Fibroblast of skin of left quadriceps (primary cell): ENCODE measurements around the gene DEF6.
"Not testable (repeated sequence)": the region's sequence is repeated elsewhere in the genome, so short reads cannot be mapped to it uniquely, and the experiment has no call there.

ENCODE experiments used
- DNase-seq, 2 experiments: peaks; one replicate each; pipeline ENCODE4 v3.0.0-alpha.2; 2013; ENCODE audit warnings: low read depth in 2 of 2

DEF6 gene

DNA sequence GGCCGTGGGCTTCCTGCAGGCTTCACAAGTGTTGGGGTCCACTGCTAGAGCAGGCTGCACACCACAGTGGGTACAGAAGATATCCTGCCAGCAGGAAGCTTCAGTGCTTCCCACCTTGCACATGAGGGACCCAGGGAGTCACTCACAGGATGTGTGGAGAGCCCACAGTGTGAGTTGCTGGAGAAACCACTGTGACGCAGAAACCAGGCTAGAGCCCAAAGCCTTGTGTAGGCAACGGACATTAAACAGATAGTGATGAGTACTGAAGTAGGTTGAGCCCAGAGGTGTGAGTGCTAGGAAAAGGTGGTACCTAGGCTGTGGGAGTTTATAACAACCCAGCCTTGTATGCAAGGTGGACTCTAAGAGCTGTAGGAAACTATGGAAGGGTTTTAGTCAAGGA is 18.9 kb upstream of the DEF6 start:
- no peak for DNase-seq

DNA sequence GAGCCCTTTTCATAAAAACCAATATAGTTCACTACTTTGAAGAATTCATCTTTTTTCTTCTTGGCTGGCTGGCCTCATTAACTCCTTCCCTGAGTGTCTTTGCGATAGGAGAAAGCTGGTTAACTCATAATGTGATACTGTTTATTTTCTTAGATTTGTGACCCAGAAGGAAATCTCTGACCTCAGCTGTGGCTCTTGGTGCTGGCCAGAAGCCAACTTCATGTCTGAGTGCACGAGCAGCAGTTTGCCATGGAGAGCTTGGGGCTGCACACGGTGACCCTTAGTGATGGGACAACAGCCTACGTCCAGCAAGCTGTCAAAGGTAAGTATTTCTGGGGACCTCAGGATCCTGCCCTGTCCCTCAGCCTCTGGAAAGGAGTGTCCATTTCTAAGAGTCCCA is 16.7 kb upstream of the DEF6 start:
- DNase-seq = no peak

- no peak for DNase-seq
Measured at GRCh38 chr6:35282472-35282871, 15.1 kb upstream of the DEF6 start.

- DNase-seq = no peak
Measured at GRCh38 chr6:35283361-35283760, 14.3 kb upstream of the DEF6 start.

- DNase-seq = no peak
Measured at GRCh38 chr6:35287671-35288396, 9.8 kb upstream of the DEF6 start.

- DNase-seq = no peak
Measured at GRCh38 chr6:35288834-35289233, 8.8 kb upstream of the DEF6 start.

DNA sequence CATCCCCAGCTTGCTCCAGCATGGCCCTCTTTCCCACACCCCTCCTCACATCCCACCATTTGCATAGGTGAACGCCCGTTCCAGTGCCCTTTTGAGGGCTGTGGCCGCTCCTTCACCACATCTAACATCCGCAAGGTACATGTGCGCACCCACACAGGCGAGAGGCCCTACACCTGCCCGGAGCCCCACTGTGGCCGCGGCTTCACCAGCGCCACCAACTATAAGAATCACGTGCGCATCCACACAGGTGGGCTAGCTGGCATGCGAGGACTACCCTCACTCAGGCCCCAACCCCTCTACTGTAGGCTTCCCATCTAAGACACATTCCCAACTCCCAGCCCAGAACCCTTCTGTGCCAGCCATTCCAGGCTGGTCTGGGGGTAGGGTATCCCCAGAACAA is 6.1 kb upstream of the DEF6 start:
- DNase-seq = no peak

GRCh38 chr6:35292494-35292893 is 5.1 kb upstream of the DEF6 start:
- DNase-seq = no peak

- no peak for DNase-seq
Measured at GRCh38 chr6:35293681-35294080, 3.9 kb upstream of the DEF6 start.

DNA sequence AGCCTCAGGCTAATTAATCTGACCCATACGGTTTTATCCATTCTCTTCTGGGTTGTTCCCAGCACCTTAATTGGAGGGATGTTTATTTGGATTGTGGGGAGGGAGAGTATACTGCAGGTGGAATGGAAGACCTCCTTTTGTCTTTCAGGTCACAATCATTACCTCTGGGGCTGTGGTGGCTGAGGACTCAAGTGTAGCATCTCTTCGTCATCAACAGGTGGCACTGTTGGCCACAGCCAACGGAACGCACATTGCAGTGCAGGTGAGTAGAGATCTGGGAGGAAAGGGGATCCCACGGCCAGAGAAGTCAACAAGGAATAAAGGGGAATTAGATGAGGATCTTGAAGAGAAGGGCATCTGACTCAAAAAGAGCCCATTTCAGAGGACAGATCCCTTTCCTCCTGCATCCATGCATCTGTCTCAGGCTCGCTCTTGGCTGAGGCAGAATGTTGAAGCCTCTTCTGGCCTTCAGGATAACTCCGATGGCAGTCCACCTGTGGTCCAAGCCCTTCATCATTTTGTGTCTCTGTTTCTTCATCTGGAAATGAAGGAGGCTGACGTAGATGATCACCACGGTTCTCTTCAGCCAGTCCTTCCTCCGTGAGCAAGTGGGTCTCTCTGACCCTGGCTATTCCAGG is 3.2 kb upstream of the DEF6 start:
- DNase-seq = no peak

- no peak for DNase-seq
Measured at GRCh38 chr6:35295036-35295435, 2.6 kb upstream of the DEF6 start.

- no peak for DNase-seq
Measured at GRCh38 chr6:35295521-35296315, 1.9 kb upstream of the DEF6 start.

DNA sequence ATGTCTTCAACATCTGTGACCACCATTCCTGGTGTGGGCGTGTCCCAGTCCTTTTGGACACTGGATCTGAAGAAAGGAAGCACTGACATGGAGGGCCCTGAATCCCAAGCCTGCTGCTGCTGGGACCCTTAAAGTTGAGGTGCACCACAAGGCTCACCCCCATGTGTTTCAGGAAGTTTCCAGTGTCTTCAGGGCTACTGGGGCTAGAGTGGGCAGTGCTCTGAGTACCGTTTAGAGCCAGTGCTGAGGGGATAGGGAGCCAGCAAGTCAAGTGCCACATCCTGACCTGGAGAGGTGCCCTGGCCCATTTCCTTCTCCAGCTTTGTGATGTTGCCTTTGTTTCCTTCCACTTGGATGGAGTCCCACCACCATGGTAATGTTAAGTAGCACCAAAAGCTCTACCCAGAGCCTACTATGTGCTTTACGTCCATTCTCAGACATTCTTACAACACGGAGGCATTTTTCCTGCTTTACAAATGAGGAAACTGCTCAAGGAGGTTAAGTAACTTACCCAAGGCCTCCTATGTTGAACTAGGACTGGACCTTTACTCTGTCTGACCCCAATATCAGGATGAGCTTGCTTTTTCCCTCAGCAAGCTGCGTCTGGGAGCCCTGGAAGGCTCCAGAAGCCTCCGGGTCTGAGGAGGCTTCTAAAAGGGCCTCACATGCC is 552 bp upstream of the DEF6 start:
- DNase-seq = no peak

DNA sequence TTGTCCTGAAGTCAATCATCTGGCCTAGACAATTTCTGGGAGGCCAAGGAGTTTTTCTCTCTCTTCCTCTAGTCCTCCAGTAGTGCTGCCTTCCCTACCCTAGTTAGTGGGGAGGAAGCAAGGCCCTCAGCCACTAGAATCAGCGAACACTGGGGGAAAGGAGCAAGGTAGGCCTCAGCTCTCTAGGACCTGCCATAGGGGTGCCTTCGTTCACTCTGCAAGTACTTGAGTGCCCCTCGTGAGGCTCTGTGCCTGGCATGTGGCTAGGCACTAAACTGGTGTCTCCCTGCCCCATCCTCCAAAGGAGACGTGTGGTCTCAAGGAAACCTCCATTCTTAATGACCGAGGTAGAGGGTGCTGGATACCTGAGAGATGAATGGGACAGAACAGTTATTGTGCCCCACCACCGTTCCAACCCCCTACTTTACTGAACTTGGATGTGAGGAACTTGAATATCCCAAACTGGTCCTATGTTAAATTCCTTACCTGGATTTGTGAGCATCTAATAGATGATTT is 1.1 kb downstream of the DEF6 start:
- no peak for DNase-seq

GRCh38 chr6:35299674-35300073 is 2.1 kb downstream of the DEF6 start:
- DNase-seq = no peak

GRCh38 chr6:35300848-35301247 is 3.2 kb downstream of the DEF6 start:
- DNase-seq = no peak

DNA sequence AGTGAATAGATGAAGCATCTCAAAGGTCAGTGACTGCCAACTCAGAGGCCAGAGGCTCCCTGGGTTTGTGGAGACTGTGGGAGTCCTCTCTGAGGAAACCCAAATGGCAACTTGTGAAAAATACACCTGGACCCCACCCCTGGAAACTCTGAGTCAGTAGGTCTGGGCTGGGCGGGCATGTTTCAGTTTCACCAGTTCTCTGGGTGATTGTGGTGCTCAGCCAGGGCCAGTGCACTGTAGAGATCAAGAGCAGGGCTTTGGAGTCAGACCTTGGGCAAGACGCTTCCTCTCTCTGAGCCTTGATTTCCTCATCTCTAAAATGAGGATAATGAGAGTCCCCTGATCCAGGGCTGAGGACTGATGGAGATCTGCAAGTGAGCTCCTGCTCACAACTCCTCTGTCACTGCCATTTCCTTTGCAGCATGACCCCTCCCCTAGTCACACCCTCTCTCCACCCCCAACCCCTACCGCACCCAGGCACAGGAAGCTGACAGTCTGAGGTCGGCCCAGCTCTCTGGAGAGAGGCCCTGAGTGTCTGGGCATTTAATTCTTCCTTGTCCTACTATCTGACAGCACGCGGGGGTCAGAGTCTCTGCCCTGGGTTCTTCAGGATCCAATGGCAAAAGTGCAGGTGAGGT is 5.1 kb downstream of the DEF6 start:
- no peak for DNase-seq

DNA sequence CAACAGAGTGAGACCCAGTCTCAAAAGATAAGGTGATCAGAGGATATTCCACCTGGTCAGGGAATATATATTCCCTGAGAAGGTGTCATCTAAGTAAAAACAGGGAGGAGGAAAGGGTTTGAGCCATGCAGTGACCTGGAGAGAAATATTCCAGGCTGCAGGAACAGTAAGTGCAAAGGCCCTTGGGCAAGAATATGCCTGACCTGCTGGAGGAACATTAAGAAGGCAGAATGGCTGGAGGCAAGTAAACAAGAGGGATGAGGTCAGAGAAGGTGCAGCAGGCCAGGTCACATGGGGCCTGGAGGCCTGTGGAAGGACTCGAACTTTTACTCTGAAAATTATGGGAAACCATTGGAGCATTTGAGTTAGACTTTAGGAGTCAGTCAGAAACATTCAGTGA is 6.7 kb downstream of the DEF6 start:
- no peak for DNase-seq

GRCh38 chr6:35305117-35305516 is 7.5 kb downstream of the DEF6 start:
- DNase-seq = no peak

GRCh38 chr6:35307138-35307537 is 9.5 kb downstream of the DEF6 start:
- DNase-seq = not testable (repeated sequence)

DNA sequence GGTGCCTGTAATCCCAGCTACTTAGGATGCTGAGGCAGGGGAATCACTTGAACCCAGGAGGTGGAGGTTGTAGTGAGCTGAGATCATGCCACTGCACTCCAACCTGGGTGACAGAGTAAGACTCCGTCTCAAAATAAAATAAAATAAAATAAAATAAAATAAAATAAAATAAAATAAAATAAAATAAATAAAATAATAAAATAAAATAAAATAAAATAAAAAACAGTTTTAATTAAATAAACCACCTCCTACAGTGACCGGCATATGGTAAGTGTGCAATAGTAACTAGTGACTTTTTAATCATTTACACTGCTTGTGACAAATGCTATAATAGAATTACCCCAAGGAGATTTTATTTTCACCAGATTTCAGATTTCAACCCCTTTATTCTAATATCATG is 10.9 kb downstream of the DEF6 start:
- DNase-seq = not testable (repeated sequence)
